Skeletal muscle tissue (tissue), 4 donors: ENCODE results near the gene PEX3. TPM values are rescaled to one million over a fixed set of nuclear protein-coding genes. Genes with fewer than 3 reads are reported as not detected.

Experiments used
- H3K27ac ChIP-seq: one replicate; pipeline ENCODE4 v1.7.0; 2013; ENCODE audit warnings: mild to moderate bottlenecking, low read depth, low read length, inconsistent platforms
- H3K27me3 ChIP-seq, 3 donors: one replicate each; pipeline ENCODE4 v1.7.0; 2013; ENCODE audit warnings: low read length in 3 of 3; ENCODE audit not compliant: control insufficient read depth in 3 of 3, insufficient read depth in 3 of 3
- H3K36me3 ChIP-seq, 3 donors: one replicate each; pipeline ENCODE4 v1.7.0; 2013; ENCODE audit warnings: low read length in 3 of 3; ENCODE audit not compliant: control insufficient read depth in 3 of 3, insufficient read depth in 3 of 3
- H3K4me1 ChIP-seq, 3 donors: one replicate each; pipeline ENCODE4 v1.7.0; 2013; ENCODE audit warnings: low read length in 3 of 3, mild to moderate bottlenecking in 3 of 3; ENCODE audit not compliant: control insufficient read depth in 3 of 3, insufficient read depth in 3 of 3
- H3K4me3 ChIP-seq, 3 donors: one replicate each; pipeline ENCODE4 v1.7.0; 2013; ENCODE audit warnings: low read length in 3 of 3
- H3K9ac ChIP-seq, 3 donors: one replicate each; pipeline ENCODE4 v1.7.0; 2013; ENCODE audit warnings: low read length in 3 of 3, mild to moderate bottlenecking in 3 of 3, moderate library complexity in 2 of 3, low read depth in 1 of 3
- H3K9me3 ChIP-seq, 3 donors: one replicate each; pipeline ENCODE4 v1.7.0; 2013; ENCODE audit warnings: low read length in 3 of 3; ENCODE audit not compliant: control insufficient read depth in 3 of 3
- total RNA-seq: library from RNA; depleted of rRNA; stranded (reverse); fragments of >200 nt; gene quantifications from one replicate; pipeline ENCODE4 v1.2.3, GENCODE V29; 2014
- donor health status: Osteomylitis.

The PEX3 gene
- total RNA-seq, 1 donor from 2014 or later: 15.7 TPM

DNA sequence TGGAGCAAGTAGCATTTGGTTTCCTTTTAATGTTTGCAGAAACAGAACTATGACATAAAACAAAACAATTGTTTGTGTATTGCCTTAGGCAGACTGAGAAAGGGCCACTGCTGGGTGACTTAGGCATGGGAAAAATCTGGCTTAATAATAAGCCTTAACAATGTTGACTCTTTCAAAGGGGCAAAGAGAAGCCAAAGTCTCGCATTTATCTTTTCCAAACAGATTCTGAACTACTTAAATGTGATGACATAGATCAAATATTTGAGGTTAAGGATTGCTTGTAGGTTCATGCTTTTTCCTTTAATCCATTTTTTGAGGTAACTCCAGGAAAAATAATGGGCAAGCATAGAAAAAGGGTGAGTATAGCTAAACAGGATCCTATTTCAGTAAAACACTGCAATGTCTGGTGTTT is 39.7 kb upstream of the PEX3 start:
- Histone ChIP-seq H3K9me3 (no peaks in the 10 kb centered on the region), H3K36me3 (no peaks in the 10 kb centered on the region)

DNA sequence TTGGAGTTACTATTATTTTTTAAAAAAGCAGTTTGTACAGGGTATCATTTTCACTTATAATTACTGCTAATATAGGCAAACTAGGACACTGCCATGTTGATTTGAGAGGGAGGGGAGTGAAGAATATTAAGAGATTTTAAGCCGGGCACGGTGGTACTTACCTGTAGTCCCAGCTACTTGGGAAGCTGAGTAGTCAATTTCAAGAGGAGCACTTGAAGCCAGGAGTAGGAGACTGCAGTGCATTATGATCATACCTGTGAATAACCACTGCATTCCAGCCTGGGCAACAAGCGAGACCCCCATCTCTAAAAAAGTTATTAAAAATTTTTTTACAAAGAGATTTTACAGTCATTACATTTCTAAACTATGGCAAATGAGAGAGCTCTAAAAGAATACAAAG is 35.8 kb upstream of the PEX3 start:
- no peak overlapping the region for H3K9ac ChIP-seq
- no peaks in the 10 kb centered on the region for H3K4me1 ChIP-seq
- no peak overlapping the region for H3K4me3 ChIP-seq
- H3K27me3 ChIP-seq: no peaks in the 10 kb centered on the region
- no peak overlapping the region for H3K27ac ChIP-seq
- no peaks in the 10 kb centered on the region for H3K9me3 ChIP-seq
- no peaks in the 10 kb centered on the region for H3K36me3 ChIP-seq

More for the DNA sequence above, 39.7 kb upstream of the PEX3 start:
- H3K9ac ChIP-seq: no peak overlapping the region
- no peak overlapping the region for H3K27ac ChIP-seq
- H3K4me3 ChIP-seq: no peak overlapping the region
- no peaks in the 10 kb centered on the region for H3K27me3 ChIP-seq
- no peaks in the 10 kb centered on the region for H3K4me1 ChIP-seq

DNA sequence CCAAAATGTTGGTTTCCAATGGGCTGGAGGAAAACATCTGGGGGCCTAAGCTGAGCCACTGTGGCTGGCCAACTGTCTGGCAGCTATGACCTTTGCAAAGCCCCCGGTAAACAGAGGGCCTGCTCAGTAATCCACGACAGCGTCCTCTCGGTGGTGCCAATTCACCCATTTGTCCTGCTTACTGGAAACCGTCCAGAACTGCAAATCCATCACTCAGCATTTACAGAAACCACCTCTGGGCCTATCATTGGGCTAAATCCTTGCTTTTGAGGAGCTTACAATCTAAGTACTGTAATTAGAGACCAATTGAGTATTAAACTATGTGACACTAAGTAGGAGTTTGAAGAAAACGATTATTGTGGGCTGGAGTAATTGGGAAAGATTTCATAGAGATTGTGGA is 31.1 kb upstream of the PEX3 start:
- H3K27me3 ChIP-seq: no peaks in the 10 kb centered on the region
- no peaks in the 10 kb centered on the region for H3K4me1 ChIP-seq

DNA sequence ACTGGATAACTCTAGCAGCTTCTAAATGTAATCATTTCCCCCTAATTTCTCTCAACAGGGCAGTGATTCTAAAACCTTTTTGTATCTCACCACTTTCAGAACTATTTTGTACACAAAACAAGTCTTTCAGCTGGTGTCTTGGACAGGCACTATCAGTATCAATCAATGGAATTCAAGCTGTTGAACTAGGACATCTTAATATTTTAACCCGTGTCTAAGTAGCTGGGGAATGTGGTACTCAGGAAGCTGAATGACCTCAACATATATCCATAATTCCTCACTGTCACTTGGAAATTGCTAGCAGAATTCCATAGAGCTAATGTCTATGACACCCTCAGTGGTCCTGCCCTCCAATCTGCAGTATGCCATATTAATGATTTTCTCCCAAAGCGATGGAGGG is 24.6 kb upstream of the PEX3 start:
- peaks cover 0 to 3% (median 0%) of the 10 kb centered on the region in 3 donors for H3K36me3 ChIP-seq
- no peaks in the 10 kb centered on the region for H3K4me1 ChIP-seq
- H3K27ac ChIP-seq: no peak overlapping the region
- H3K9me3 ChIP-seq: no peaks in the 10 kb centered on the region
- no peak overlapping the region for H3K4me3 ChIP-seq
- H3K9ac ChIP-seq: no peak overlapping the region
- H3K27me3 ChIP-seq: no peaks in the 10 kb centered on the region

More for the DNA sequence above, 31.1 kb upstream of the PEX3 start:
- H3K27ac ChIP-seq: no peak overlapping the region
- H3K4me3 ChIP-seq: no peak overlapping the region
- no peak overlapping the region for H3K9ac ChIP-seq
- no peaks in the 10 kb centered on the region for H3K36me3 ChIP-seq
- H3K9me3 ChIP-seq: no peaks in the 10 kb centered on the region

DNA sequence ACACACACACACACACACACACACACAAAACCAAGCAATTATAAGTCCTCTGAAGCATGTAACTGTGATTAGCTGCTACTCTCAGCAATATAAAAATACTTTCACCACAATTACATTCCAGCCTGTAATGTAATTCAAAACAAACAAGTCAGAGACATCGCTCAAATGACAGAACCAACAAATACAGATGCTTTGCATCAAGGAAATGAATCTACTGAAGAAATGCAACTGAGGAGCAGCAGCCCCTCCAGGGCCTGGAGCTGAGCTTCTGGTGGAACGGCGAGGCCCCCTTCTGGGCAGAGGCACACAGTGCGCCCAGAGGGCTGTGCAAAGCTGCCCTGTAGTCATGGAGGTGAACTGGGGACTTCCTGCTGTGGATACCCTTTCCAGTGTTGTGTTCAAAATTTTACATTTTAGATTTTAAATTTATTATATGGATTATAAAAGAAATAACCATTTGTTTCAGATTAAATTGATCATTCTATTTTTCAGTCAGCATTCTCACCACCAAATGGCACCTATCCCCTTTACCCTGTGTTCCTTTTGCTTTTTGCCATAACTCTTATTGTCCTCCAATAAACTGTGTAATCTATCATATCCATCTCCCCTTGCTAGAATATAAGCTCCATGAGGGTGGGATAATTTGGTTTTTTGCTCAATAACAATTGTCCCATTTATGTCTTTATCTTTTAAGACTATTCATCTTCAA is 23.3 kb upstream of the PEX3 start:
- no peaks in the 10 kb centered on the region for H3K9me3 ChIP-seq
- H3K4me1 ChIP-seq: no peaks in the 10 kb centered on the region
- H3K9ac ChIP-seq: no peak overlapping the region
- no peak overlapping the region for H3K4me3 ChIP-seq
- H3K27me3 ChIP-seq: no peaks in the 10 kb centered on the region
- no peak overlapping the region for H3K27ac ChIP-seq
- peaks cover 0 to 6% (median 4%) of the 10 kb centered on the region in 3 donors for H3K36me3 ChIP-seq

DNA sequence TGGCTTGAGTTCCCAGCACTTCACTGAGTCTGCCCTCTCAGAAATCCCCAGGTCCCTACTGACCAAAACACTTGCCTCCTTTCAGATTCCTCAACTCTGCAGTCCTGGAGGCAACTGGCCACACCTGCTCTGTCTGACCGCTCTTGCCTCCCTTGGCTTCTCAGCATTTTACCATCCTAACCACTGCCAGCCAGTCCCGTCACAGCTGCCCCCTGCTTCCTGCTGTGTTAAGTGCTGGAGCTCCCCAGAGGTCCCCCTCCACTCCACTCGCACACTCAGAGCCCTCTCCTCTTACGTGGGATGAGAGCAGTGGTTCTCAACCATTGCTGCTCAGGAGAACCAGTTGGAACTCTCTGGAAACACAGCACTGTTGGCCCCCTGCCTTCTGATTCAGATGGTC is 20.6 kb upstream of the PEX3 start:
- Histone ChIP-seq H3K27ac (no peak overlapping the region), H3K36me3 (peaks cover 2 to 6% (median 4%) of the 10 kb centered on the region in 3 donors), H3K4me3 (no peak overlapping the region), H3K4me1 (no peaks in the 10 kb centered on the region), H3K27me3 (no peaks in the 10 kb centered on the region), H3K9ac (no peak overlapping the region), H3K9me3 (no peaks in the 10 kb centered on the region)

DNA sequence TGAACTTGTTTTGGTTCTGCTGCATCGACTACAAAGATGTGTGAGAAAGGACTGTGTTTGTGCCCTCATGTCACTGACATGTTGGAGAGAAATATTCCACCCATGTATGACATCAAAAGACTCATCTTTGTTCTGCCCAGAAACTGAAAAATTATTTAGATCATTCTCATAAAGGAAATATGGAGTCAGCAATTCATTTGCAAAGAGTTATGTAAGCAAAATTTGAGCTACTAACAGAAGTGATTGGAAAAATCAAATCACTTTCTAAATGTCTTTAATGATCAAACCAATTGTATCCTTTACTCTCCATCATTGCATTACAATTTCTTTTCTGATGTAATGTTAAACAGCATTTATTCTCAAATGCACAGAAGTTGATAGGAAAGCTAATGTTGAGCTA is 19.4 kb upstream of the PEX3 start:
- no peaks in the 10 kb centered on the region for H3K27me3 ChIP-seq
- H3K36me3 ChIP-seq: peaks cover 2 to 7% (median 4%) of the 10 kb centered on the region in 3 donors
- no peaks in the 10 kb centered on the region for H3K4me1 ChIP-seq
- H3K9me3 ChIP-seq: no peaks in the 10 kb centered on the region
- no peak overlapping the region for H3K9ac ChIP-seq
- H3K4me3 ChIP-seq: no peak overlapping the region
- no peak overlapping the region for H3K27ac ChIP-seq

DNA sequence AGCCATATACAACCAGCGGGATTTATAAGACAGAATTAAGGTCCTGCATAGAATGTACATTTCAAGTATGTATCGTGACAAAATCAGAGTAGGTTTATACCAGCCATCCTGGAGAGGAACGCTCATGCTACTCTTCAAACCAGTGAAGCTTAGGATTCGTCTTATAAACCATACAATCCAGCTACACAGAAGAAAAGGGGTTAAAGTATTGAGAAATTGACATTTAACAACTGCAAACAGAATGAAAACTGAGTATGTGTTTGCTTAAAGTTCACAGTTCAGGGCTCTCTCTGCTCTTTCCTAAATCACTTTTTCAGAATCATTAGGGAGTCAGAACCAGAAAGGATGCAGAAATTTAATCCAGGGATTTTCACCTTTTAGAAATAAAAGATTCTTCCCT is 18.0 kb upstream of the PEX3 start:
- Histone ChIP-seq H3K27ac (no peak overlapping the region), H3K9ac (no peak overlapping the region), H3K4me1 (no peaks in the 10 kb centered on the region), H3K27me3 (no peaks in the 10 kb centered on the region), H3K4me3 (no peak overlapping the region), H3K9me3 (no peaks in the 10 kb centered on the region), H3K36me3 (peaks cover 2 to 10% (median 4%) of the 10 kb centered on the region in 3 donors)

DNA sequence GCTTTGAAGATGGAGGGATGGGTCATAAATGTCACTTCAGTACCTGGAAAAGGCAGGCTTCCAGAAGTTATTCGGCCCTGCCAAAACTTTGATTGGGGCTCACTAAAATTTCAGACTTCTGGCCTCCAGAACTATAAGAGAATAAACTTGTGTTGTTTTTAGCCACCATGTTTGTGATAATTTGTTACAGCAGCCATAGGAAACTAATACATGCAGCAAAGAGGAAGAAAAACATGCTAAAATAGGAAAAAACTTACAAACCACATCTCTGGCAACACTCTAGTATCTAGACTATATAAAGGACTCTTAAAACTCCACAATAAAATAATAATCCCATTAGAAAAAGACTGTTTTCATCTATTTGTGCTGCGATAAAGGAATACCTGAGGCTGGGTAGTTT is 9.6 kb upstream of the PEX3 start:
- no peaks in the 10 kb centered on the region for H3K4me1 ChIP-seq
- no peak overlapping the region for H3K27ac ChIP-seq
- no peaks in the 10 kb centered on the region for H3K27me3 ChIP-seq
- no peak overlapping the region for H3K9ac ChIP-seq
- no peak overlapping the region for H3K4me3 ChIP-seq
- H3K9me3 ChIP-seq: no peaks in the 10 kb centered on the region
- peaks cover 0 to 13% (median 2%) of the 10 kb centered on the region in 3 donors for H3K36me3 ChIP-seq

DNA sequence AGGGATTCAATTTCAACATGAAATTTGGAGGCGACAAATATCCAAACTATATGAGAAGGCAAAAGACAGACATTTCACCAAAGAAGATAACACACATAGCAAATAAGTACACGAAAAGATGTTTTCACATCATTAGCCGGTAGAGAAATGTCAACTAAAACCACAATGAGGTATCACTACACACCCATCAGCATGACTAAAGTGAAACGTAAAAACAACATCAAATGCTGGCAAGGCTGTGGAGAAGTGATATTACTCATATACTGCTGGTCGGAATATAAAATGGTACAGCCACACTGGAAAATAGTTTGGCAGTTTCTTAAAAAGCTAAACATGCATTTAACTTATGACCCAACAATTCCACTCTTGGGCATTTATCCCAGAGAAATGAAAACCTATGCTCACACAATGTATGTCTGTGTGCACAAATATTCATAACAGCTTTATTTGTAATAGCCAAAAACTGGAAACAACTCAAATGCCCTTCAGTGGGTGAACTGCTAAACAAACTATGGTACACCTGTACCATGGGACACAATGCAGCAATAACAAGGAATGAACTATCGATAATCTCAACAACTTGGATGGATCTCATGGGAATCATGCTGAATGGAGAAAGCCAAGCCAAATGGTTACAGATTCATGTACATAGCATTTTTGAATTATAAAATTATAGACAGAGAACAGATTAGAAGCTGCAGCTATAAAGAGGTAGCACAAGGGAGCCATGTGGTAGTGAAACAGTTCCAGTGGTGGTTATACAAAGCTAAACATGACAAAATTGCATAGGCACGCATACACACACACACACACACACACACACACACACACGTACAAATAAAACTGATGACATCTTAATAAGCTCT is 8.7 kb upstream of the PEX3 start:
- Histone ChIP-seq H3K9ac (no peak overlapping the region), H3K4me1 (no peaks in the 10 kb centered on the region), H3K9me3 (no peaks in the 10 kb centered on the region), H3K27ac (no peak overlapping the region), H3K27me3 (no peaks in the 10 kb centered on the region), H3K36me3 (peaks cover 0 to 8% (median 2%) of the 10 kb centered on the region in 3 donors), H3K4me3 (no peak overlapping the region)
